Endothelial cell of umbilical vein (primary cell): ENCODE results near the gene BCL2. TPM values are rescaled to one million over a fixed set of nuclear protein-coding genes. Genes with fewer than 3 reads are reported as not detected.

Source experiments
- BruUV-seq: library from RNA; stranded (reverse); fragments of 400-500 nt; replicated peaks from 2 replicates; lab custom pipeline; 2021; lab: Mats Ljungman, UMichigan
- CTCF ChIA-PET: fragments of 300-600, 350-600 bp; sonication (Branson Sonifier 250); formaldehyde crosslinking; loops from one replicate; lab custom pipeline; 2021; ENCODE audit warnings: antibody characterized with exemption, inconsistent platforms; lab: Charles Lee
- POLR2A ChIA-PET: fragments of 300-600, 350-600 bp; sonication (Branson Sonifier 250); formaldehyde crosslinking; loops from one replicate; lab custom pipeline; 2021; ENCODE audit warnings: antibody characterized with exemption, inconsistent platforms; lab: Charles Lee
- DNase-seq: peaks from one replicate; pipeline ENCODE4 v3.0.0-alpha.2; 2011; ENCODE audit warnings: low read depth, low spot score
- FAIRE-seq: peaks from 2 replicates; lab custom pipeline; 2011; peaks lifted over from hg19 to GRCh38; lab: Jason Lieb, UNC
- H2AFZ ChIP-seq: 2 replicates; pipeline ENCODE4 v1.6.0; 2012; ENCODE audit warnings: low read depth, low read length, control low read depth, inconsistent platforms
- H3K27ac ChIP-seq: 2 replicates; pipeline ENCODE4 v1.5.1; 2011; ENCODE audit warnings: low read depth, mild to moderate bottlenecking, control low read depth, low read length, moderate library complexity; ENCODE audit not compliant: insufficient read depth
- H3K27me3 ChIP-seq, 2 experiments: 2 replicates each; pipeline versions ENCODE4 v1.6.0 to v1.6.1; 2011; ENCODE audit warnings: low read length in 2 of 2, mixed read lengths in 1 of 2; ENCODE audit not compliant: control insufficient read depth in 2 of 2, insufficient read depth in 2 of 2
- H3K36me3 ChIP-seq, 2 experiments: 2 replicates in 1 of 2; 3 replicates in 1 of 2; pipeline ENCODE4 v1.5.1; 2011; ENCODE audit warnings: low read length in 2 of 2, mild to moderate bottlenecking in 1 of 2, moderate library complexity in 1 of 2; ENCODE audit not compliant: control insufficient read depth in 2 of 2, insufficient read depth in 2 of 2; ENCODE audit errors: extremely low read depth in 1 of 2
- H3K4me1 ChIP-seq: 3 replicates; pipeline ENCODE4 v1.5.1; 2011; ENCODE audit warnings: mild to moderate bottlenecking, low read length; ENCODE audit not compliant: control insufficient read depth, insufficient read depth; ENCODE audit errors: extremely low read depth
- H3K4me2 ChIP-seq: 2 replicates; pipeline ENCODE4 v1.6.1; 2011; ENCODE audit warnings: low read length, control low read depth, mixed read lengths; ENCODE audit not compliant: insufficient read depth
- H3K4me3 ChIP-seq, 3 experiments: fragments of 200-600 bp in 1 of 3; sonication (generic), shearing (Covaris generic) in 1 of 3; replicated peaks in 1 of 3; 2 replicates each; pipeline ENCODE4 v1.5.1; 2011 to 2016; ENCODE audit warnings: control low read depth in 3 of 3, low read length in 3 of 3, mild to moderate bottlenecking in 2 of 3, inconsistent platforms in 1 of 3, low read depth in 1 of 3, moderate library complexity in 1 of 3; ENCODE audit not compliant: insufficient read depth in 1 of 3
- H3K79me2 ChIP-seq: 2 replicates; pipeline ENCODE4 v1.6.0; 2012; ENCODE audit warnings: low read length, inconsistent platforms; ENCODE audit not compliant: control insufficient read depth, insufficient read depth
- H3K9ac ChIP-seq: replicated peaks from 2 replicates; pipeline ENCODE3; 2011; ENCODE audit warnings: low read length, control low read depth; ENCODE audit not compliant: insufficient read depth; ENCODE audit errors: extremely low read depth
- H3K9me1 ChIP-seq: replicated peaks from 3 replicates; pipeline ENCODE4 v1.6.0; 2011; ENCODE audit warnings: mild to moderate bottlenecking, low read length; ENCODE audit not compliant: control insufficient read depth, insufficient read depth; ENCODE audit errors: extremely low read depth
- H3K9me3 ChIP-seq: replicated peaks from 2 replicates; pipeline ENCODE4 v1.5.1; 2012; ENCODE audit warnings: low read length, inconsistent platforms; ENCODE audit not compliant: control insufficient read depth, insufficient read depth
- H4K20me1 ChIP-seq: replicated peaks from 2 replicates; pipeline ENCODE3; 2011; ENCODE audit warnings: mild to moderate bottlenecking, low read length; ENCODE audit not compliant: control insufficient read depth, insufficient read depth; ENCODE audit errors: extremely low read depth
- CTCF ChIP-seq, 2 donors: IDR thresholded peaks; 1 replicate in 1 of 2; 2 replicates in 1 of 2; pipeline ENCODE4 v1.5.1; 2011; ENCODE audit warnings: low read length in 2 of 2, mild to moderate bottlenecking in 2 of 2, moderate library complexity in 2 of 2, control low read depth in 1 of 2, inconsistent platforms in 1 of 2, low read depth in 1 of 2; ENCODE audit not compliant: insufficient read depth in 1 of 2; ENCODE audit errors: extremely low read depth in 1 of 2
- EZH2 ChIP-seq: IDR thresholded peaks from 2 replicates; pipeline ENCODE4 v1.6.1; 2012; ENCODE audit warnings: borderline replicate concordance, low read depth, mild to moderate bottlenecking, moderate library complexity, low read length, inconsistent platforms; ENCODE audit not compliant: severe bottlenecking
- FOS ChIP-seq: IDR thresholded peaks from 2 replicates; pipeline ENCODE4 v1.6.1; 2011; ENCODE audit warnings: mild to moderate bottlenecking, low read length, moderate library complexity, borderline replicate concordance; ENCODE audit not compliant: insufficient read depth
- GATA2 ChIP-seq: IDR thresholded peaks from 2 replicates; pipeline ENCODE4 v1.7.0; 2011; ENCODE audit warnings: low read depth, mild to moderate bottlenecking, moderate library complexity, mixed read lengths, low read length; ENCODE audit not compliant: insufficient read length, insufficient read depth
- JUN ChIP-seq: IDR thresholded peaks from 2 replicates; pipeline ENCODE4 v1.6.1; 2011; ENCODE audit warnings: borderline replicate concordance, low read depth; ENCODE audit not compliant: insufficient read length, insufficient read depth
- MAX ChIP-seq: IDR thresholded peaks from 2 replicates; pipeline ENCODE4 v1.6.1; 2011; ENCODE audit not compliant: insufficient read depth, insufficient read length
- MYC ChIP-seq: IDR thresholded peaks from one replicate; pipeline ENCODE4 v1.6.1; 2011; ENCODE audit warnings: mild to moderate bottlenecking, low read depth, low read length
- POLR2A ChIP-seq: IDR thresholded peaks from 2 replicates; pipeline ENCODE4 v1.6.1; 2012; ENCODE audit warnings: low read depth, mild to moderate bottlenecking, control low read depth, low read length
- POLR2AphosphoS5 ChIP-seq: IDR thresholded peaks from 2 replicates; pipeline ENCODE4 v1.6.1; 2012; ENCODE audit warnings: low read depth, mild to moderate bottlenecking, control low read depth, low read length, moderate library complexity; ENCODE audit not compliant: insufficient read depth
- dilution Hi-C: fragments of 300-500 bp; cut with MboI; formaldehyde crosslinking; loops from one replicate; pipeline ENCODE4 v1.15.0; 2019; ENCODE audit warnings: low sequenced_read_pairs; ENCODE audit not compliant: extremely low pct_ligation_motif_present
- intact Hi-C: fragments of 100-400 bp; cut with micrococcal nuclease; formaldehyde crosslinking; loops from one replicate; pipeline ENCODE4 v1.10.0; 2022
- polyA plus RNA-seq, 4 experiments: library from polyadenylated mRNA; depleted of rRNA in 3 of 4; stranded (reverse) in 3 of 4; unstranded in 1 of 4; fragments of >200 nt; gene quantifications; 2 replicates each; pipeline versions ENCODE4 v1.2.1 to v1.2.3, GENCODE V29; 2011 to 2012; ENCODE audit warnings: missing spikeins in 1 of 4
- total RNA-seq: library from RNA; stranded (reverse); gene quantifications from 2 replicates; pipeline ENCODE4 v1.2.3, GENCODE V29; 2021

The BCL2 gene
- total and polyA plus RNA-seq, 2 donors (not counting 3 experiments of a cell fraction or from before 2014, with no cell fraction given): 0.35 to 5.0 TPM

- dilution Hi-C loops: no loop called here
- intact Hi-C loops: no loop called here
- H4K20me1 ChIP-seq: no peaks in the 10 kb centered on the region
- BruUV-seq: no TSS peak
- POLR2A ChIA-PET: no interaction called here
- TF ChIP-seq GATA2 (no peak), FOS (no peak), MYC (no peak), CTCF (IDR thresholded peaks at IDR 0.05; ENCODE audit: extremely low read depth in 1 of 2, insufficient read depth in 1 of 2, low read depth in 1 of 2, low read length in 2 of 2) (no peak)
- peaks cover 3 to 6% of the 10 kb centered on the region in 2 experiments for H3K27me3 ChIP-seq
- CTCF ChIA-PET: no interaction called here
- H3K4me1 ChIP-seq: no peaks in the 10 kb centered on the region
- no peak overlapping the region for H3K9ac ChIP-seq
- no peak overlapping the region for H3K4me2 ChIP-seq
- no peaks in the 10 kb centered on the region for H3K79me2 ChIP-seq
- no peak for FAIRE-seq
- no peak for DNase-seq
- no peaks in the 10 kb centered on the region for H3K36me3 ChIP-seq
- no peak overlapping the region for H2AFZ ChIP-seq
- H3K9me3 ChIP-seq: no peaks in the 10 kb centered on the region
- H3K27ac ChIP-seq: no peak overlapping the region
- no peaks in the 10 kb centered on the region for H3K9me1 ChIP-seq
- H3K4me3 ChIP-seq: no peak overlapping the region
Measured at GRCh38 chr18:63082366-63083019, 237.1 kb downstream of the BCL2 start.

GRCh38 chr18:63079114-63079513, 240.5 kb downstream of the BCL2 start:
- Histone ChIP-seq H2AFZ (no peak overlapping the region), H3K9ac (no peak overlapping the region), H3K9me1 (no peaks in the 10 kb centered on the region), H3K27me3 (peaks cover 3 to 7% of the 10 kb centered on the region in 2 experiments), H3K79me2 (no peaks in the 10 kb centered on the region), H3K4me1 (no peaks in the 10 kb centered on the region), H3K4me2 (no peak overlapping the region), H3K9me3 (no peaks in the 10 kb centered on the region), H4K20me1 (no peaks in the 10 kb centered on the region), H3K27ac (no peak overlapping the region), H3K4me3 (no peak overlapping the region), H3K36me3 (no peaks in the 10 kb centered on the region)
- no peak for FAIRE-seq
- no peak for DNase-seq
- CTCF ChIA-PET: no interaction called here
- dilution Hi-C loops: no loop called here
- intact Hi-C loops: no loop called here
- TF ChIP-seq POLR2AphosphoS5 (no peak), CTCF (IDR thresholded peaks at IDR 0.05; ENCODE audit: extremely low read depth in 1 of 2, insufficient read depth in 1 of 2, low read depth in 1 of 2, low read length in 2 of 2) (no peak), EZH2 (no peak), MAX (no peak), FOS (no peak), POLR2A (no peak), JUN (no peak), GATA2 (no peak)
- no TSS peak for BruUV-seq
- POLR2A ChIA-PET: no interaction called here
